ENCODE measurements around the gene RAPGEF4. TPM values are rescaled to one million over a fixed set of nuclear protein-coding genes. Genes with fewer than 3 reads are reported as not detected.

RAPGEF4 gene
- total and polyA plus RNA-seq, 9 of the 15 experiments (the other 6 are each of a cell fraction or from before 2014, with no cell fraction given), result 0.04 to 0.33 (median 0.13) TPM; not detected in 6

DNA sequence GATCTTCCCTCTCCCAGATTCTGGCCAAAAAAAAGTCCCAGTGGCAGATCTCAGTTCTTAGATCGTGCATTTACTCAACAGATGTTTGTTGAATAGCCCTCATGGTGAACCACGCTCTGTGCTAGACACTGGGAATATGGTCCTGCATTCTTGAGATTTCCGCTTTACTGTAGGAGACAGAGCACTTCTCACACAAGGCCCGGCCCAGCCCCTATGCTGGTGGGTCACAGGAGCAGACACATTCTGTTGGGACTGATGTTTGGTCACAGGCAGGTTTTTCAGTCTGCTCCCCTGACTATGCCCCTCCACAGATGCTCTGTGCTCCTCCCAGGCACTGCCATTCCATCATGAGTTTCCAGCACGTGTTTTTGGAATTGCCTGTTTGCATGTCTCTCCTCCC lies 110.9 kb downstream of the RAPGEF4 start:
- 1% methylated on average over 5 of the region's 5 CpGs for WGBS (ENCODE audit: insufficient coverage, low coverage, missing lambda C conversion rate)
- POLR2A ChIA-PET, result no interaction called here
- ATAC-seq (no peak), DNase-seq (ENCODE audit: extremely low read depth in 1 of 4, low spot score in 3 of 4) (no peak), FAIRE-seq (no peak)
- H3K9me3 ChIP-seq (replicated peaks; ENCODE audit: control insufficient read depth, insufficient read depth, low read depth, low read length), result no peaks in the 10 kb centered on the region
- no peak overlapping the region for H3K27ac ChIP-seq (ENCODE audit: extremely low read depth, low read depth, low read length)
- no peak overlapping the region for H3K4me2 ChIP-seq (ENCODE audit: insufficient read depth, low read length)
- in situ Hi-C loops (cut with MboI), result no loop called here
- intact Hi-C loops (cut with micrococcal nuclease), result no loop called here
- CTCF ChIA-PET (ENCODE audit: low intra/inter-chr PET ratio), result no interaction called here
- H3K79me2 ChIP-seq (ENCODE audit: control insufficient read depth, insufficient read depth, low read length), result no peaks in the 10 kb centered on the region
- no peaks in the 10 kb centered on the region for H3K4me1 ChIP-seq (replicated peaks in 1 of 2; ENCODE audit: control insufficient read depth in 2 of 2, insufficient read depth in 2 of 2, low read length in 2 of 2)
- no peaks in the 10 kb centered on the region for H3K9me1 ChIP-seq (ENCODE audit: control insufficient read depth, insufficient read depth, low read length)
- no peak overlapping the region for H3K4me3 ChIP-seq
- no peak overlapping the region for H2AFZ ChIP-seq (ENCODE audit: low read depth, low read length)
- no peaks in the 10 kb centered on the region for H4K20me1 ChIP-seq (replicated peaks; ENCODE audit: control insufficient read depth, insufficient read depth, low read length)
- BruUV-seq (replicated peaks), result no TSS peak
- H3K36me3 ChIP-seq (ENCODE audit: control insufficient read depth, insufficient read depth, low read length), result no peaks in the 10 kb centered on the region
- no peak overlapping the region for H3K9ac ChIP-seq (ENCODE audit: insufficient read depth in 1 of 2, low read depth in 2 of 2, low read length in 2 of 2)
- H3K27me3 ChIP-seq (ENCODE audit: control insufficient read depth in 2 of 2, insufficient read depth in 2 of 2, low read length in 2 of 2), result peaks cover 0 to 9% of the 10 kb centered on the region in 2 experiments; a peak in 2 of 5 replicates
- no peak for TF ChIP-seq GTF2E2 (tag; IDR thresholded peaks at IDR 0.05)
- TF ChIP-seq DACH1 (IDR thresholded peaks at IDR 0.05; ENCODE audit: partially characterized antibody), result no peak
- TF ChIP-seq ZNF431 (CRISPR knock-in tag; IDR thresholded peaks at IDR 0.05), result no peak
- TF ChIP-seq, protein P1, sequence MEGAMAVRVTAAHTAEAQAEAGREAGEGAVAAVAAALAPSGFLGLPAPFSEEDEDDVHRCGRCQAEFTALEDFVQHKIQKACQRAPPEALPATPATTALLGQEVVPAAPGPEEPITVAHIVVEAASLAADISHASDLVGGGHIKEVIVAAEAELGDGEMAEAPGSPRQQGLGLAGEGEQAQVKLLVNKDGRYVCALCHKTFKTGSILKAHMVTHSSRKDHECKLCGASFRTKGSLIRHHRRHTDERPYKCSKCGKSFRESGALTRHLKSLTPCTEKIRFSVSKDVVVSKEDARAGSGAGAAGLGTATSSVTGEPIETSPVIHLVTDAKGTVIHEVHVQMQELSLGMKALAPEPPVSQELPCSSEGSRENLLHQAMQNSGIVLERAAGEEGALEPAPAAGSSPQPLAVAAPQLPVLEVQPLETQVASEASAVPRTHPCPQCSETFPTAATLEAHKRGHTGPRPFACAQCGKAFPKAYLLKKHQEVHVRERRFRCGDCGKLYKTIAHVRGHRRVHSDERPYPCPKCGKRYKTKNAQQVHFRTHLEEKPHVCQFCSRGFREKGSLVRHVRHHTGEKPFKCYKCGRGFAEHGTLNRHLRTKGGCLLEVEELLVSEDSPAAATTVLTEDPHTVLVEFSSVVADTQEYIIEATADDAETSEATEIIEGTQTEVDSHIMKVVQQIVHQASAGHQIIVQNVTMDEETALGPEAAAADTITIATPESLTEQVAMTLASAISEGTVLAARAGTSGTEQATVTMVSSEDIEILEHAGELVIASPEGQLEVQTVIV (CRISPR knock-in tag; IDR thresholded peaks at IDR 0.05; ENCODE audit: borderline replicate concordance), result no peak
- no peak for TF ChIP-seq OTX1 (CRISPR knock-in tag; IDR thresholded peaks at IDR 0.05)
- TF ChIP-seq KAT7 (CRISPR knock-in tag; IDR thresholded peaks at IDR 0.05; ENCODE audit: borderline replicate concordance), result no peak
- no peak for TF ChIP-seq DPF2 (IDR thresholded peaks at IDR 0.05)
- TF ChIP-seq LCOR (CRISPR knock-in tag; IDR thresholded peaks at IDR 0.05), result no peak
- TF ChIP-seq, protein P2, sequence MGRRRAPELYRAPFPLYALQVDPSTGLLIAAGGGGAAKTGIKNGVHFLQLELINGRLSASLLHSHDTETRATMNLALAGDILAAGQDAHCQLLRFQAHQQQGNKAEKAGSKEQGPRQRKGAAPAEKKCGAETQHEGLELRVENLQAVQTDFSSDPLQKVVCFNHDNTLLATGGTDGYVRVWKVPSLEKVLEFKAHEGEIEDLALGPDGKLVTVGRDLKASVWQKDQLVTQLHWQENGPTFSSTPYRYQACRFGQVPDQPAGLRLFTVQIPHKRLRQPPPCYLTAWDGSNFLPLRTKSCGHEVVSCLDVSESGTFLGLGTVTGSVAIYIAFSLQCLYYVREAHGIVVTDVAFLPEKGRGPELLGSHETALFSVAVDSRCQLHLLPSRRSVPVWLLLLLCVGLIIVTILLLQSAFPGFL (CRISPR knock-in tag; IDR thresholded peaks at IDR 0.05), result no peak
- TF ChIP-seq NRF1 (conservative IDR thresholded peaks at IDR 0.05 in 1 of 2, IDR thresholded peaks at IDR 0.05 in 1 of 2), result no peak
- no peak for TF ChIP-seq ZNF146 (CRISPR knock-in tag; IDR thresholded peaks at IDR 0.05; ENCODE audit: unreplicated experiment)
- no peak for TF ChIP-seq ILF3 (IDR thresholded peaks at IDR 0.05; ENCODE audit: borderline replicate concordance)
- no peak for TF ChIP-seq PHB (CRISPR knock-in tag; IDR thresholded peaks at IDR 0.05)
- TF ChIP-seq TBL1XR1 (IDR thresholded peaks at IDR 0.05; ENCODE audit: low read length in 2 of 2), result no peak
- TF ChIP-seq, protein P3, sequence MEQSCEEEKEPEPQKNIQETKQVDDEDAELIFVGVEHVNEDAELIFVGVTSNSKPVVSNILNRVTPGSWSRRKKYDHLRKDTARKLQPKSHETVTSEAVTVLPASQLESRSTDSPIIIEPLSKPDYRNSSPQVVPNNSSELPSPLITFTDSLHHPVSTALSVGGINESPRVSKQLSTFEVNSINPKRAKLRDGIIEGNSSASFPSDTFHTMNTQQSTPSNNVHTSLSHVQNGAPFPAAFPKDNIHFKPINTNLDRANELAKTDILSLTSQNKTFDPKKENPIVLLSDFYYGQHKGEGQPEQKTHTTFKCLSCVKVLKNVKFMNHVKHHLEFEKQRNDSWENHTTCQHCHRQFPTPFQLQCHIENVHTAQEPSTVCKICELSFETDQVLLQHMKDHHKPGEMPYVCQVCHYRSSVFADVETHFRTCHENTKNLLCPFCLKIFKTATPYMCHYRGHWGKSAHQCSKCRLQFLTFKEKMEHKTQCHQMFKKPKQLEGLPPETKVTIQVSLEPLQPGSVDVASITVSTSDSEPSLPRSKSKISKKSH (CRISPR knock-in tag; IDR thresholded peaks at IDR 0.05), result no peak

Data from K562 (cell line).